SK-N-MC (cell line): Measurements from ENCODE around the gene ZPLD1.

Experiments used
- EZH2 ChIP-seq: fragments of 200-600 bp; sonication (generic); IDR thresholded peaks from one replicate; pipeline ENCODE4 v1.6.1; 2017; ENCODE audit warnings: antibody characterized with exemption
- FOXP2 ChIP-seq: optimal IDR thresholded peaks from 2 replicates; pipeline ENCODE3; 2011; ENCODE audit warnings: mild to moderate bottlenecking, moderate library complexity; ENCODE audit not compliant: insufficient read depth; ENCODE audit errors: extremely low read length, control extremely low read depth
- POLR2AphosphoS5 ChIP-seq: IDR thresholded peaks from 2 replicates; pipeline ENCODE4 v1.6.1; 2012; ENCODE audit warnings: mild to moderate bottlenecking, low read depth, low read length, borderline replicate concordance

GRCh38 chr3:102471491-102471890 lies 36.7 kb downstream of the ZPLD1 start:
- TF ChIP-seq POLR2AphosphoS5 (no peak), EZH2 (no peak), FOXP2 (no peak)
